Measurements from ENCODE around the gene ZMIZ1. TPM values are rescaled to one million over a fixed set of nuclear protein-coding genes. Genes with fewer than 3 reads are reported as not detected.

Gene ZMIZ1
- total and polyA plus RNA-seq, 2 donors (not counting 1 experiment from before 2014, with no cell fraction given): 6.3 to 30.6 TPM

GRCh38 chr10:79359816-79360498 lies 291.2 kb downstream of the ZMIZ1 start:
- no peak for TF ChIP-seq CTCF (conservative IDR thresholded peaks at IDR 0.05 in 1 of 2, IDR thresholded peaks at IDR 0.05 in 1 of 2; ENCODE audit: low read depth in 1 of 2, low read length in 2 of 2)
- H3K27me3 ChIP-seq (ENCODE audit: control insufficient read depth, insufficient read depth, low read length): no peaks in the 10 kb centered on the region
- H3K4me2 ChIP-seq (ENCODE audit: extremely low read depth, insufficient read depth, low read length): no peak overlapping the region
- no peak overlapping the region for H3K9ac ChIP-seq (ENCODE audit: insufficient read depth, low read length)
- no peak overlapping the region for H3K4me3 ChIP-seq (replicated peaks in 1 of 4; ENCODE audit: control extremely low read depth in 1 of 4, insufficient read depth in 1 of 4, low read depth in 3 of 4, low read length in 4 of 4)
- no peak overlapping the region for H2AFZ ChIP-seq (ENCODE audit: low read length)
- no peaks in the 10 kb centered on the region for H3K36me3 ChIP-seq (ENCODE audit: control insufficient read depth, insufficient read depth, low read length)
- H4K20me1 ChIP-seq (ENCODE audit: control insufficient read depth, extremely low read depth, insufficient read depth, low read length): no peaks in the 10 kb centered on the region
- H3K9me3 ChIP-seq (ENCODE audit: control insufficient read depth, insufficient read depth, low read depth, low read length): no peaks in the 10 kb centered on the region
- H3K4me1 ChIP-seq (ENCODE audit: control insufficient read depth, extremely low read depth, insufficient read depth, low read length): no peaks in the 10 kb centered on the region
- DNase-seq (ENCODE audit: low read depth in 2 of 2): no peak
- H3K27ac ChIP-seq (ENCODE audit: insufficient read depth, low read length): no peak overlapping the region
- H3K79me2 ChIP-seq (ENCODE audit: control insufficient read depth, insufficient read depth, low read length): no peaks in the 10 kb centered on the region

GRCh38 chr10:79360499-79361342 lies 292.0 kb downstream of the ZMIZ1 start:
- Histone ChIP-seq H3K36me3 (ENCODE audit: control insufficient read depth, insufficient read depth, low read length) (no peaks in the 10 kb centered on the region), H3K4me2 (ENCODE audit: extremely low read depth, insufficient read depth, low read length) (no peak overlapping the region), H3K4me1 (ENCODE audit: control insufficient read depth, extremely low read depth, insufficient read depth, low read length) (no peaks in the 10 kb centered on the region), H3K27me3 (ENCODE audit: control insufficient read depth, insufficient read depth, low read length) (no peaks in the 10 kb centered on the region), H4K20me1 (ENCODE audit: control insufficient read depth, extremely low read depth, insufficient read depth, low read length) (no peaks in the 10 kb centered on the region), H3K79me2 (ENCODE audit: control insufficient read depth, insufficient read depth, low read length) (no peaks in the 10 kb centered on the region), H3K9me3 (ENCODE audit: control insufficient read depth, insufficient read depth, low read depth, low read length) (no peaks in the 10 kb centered on the region), H3K9ac (ENCODE audit: insufficient read depth, low read length) (no peak overlapping the region), H3K27ac (ENCODE audit: insufficient read depth, low read length) (no peak overlapping the region), H3K4me3 (replicated peaks in 1 of 4; ENCODE audit: control extremely low read depth in 1 of 4, insufficient read depth in 1 of 4, low read depth in 3 of 4, low read length in 4 of 4) (no peak overlapping the region), H2AFZ (ENCODE audit: low read length) (no peak overlapping the region)
- DNase-seq (ENCODE audit: low read depth in 2 of 2): no peak
- TF ChIP-seq CTCF (conservative IDR thresholded peaks at IDR 0.05 in 1 of 2, IDR thresholded peaks at IDR 0.05 in 1 of 2; ENCODE audit: low read depth in 1 of 2, low read length in 2 of 2): no peak
- no peak for TF ChIP-seq EZH2 (IDR thresholded peaks at IDR 0.05; ENCODE audit: low read length, missing control alignments)

GRCh38 chr10:79361726-79362397 lies 293.1 kb downstream of the ZMIZ1 start:
- Histone ChIP-seq H3K27me3 (ENCODE audit: control insufficient read depth, insufficient read depth, low read length) (no peaks in the 10 kb centered on the region), H3K4me1 (ENCODE audit: control insufficient read depth, extremely low read depth, insufficient read depth, low read length) (no peaks in the 10 kb centered on the region), H4K20me1 (ENCODE audit: control insufficient read depth, extremely low read depth, insufficient read depth, low read length) (no peaks in the 10 kb centered on the region), H3K9ac (ENCODE audit: insufficient read depth, low read length) (no peak overlapping the region), H3K79me2 (ENCODE audit: control insufficient read depth, insufficient read depth, low read length) (no peaks in the 10 kb centered on the region), H3K36me3 (ENCODE audit: control insufficient read depth, insufficient read depth, low read length) (no peaks in the 10 kb centered on the region), H3K4me2 (ENCODE audit: extremely low read depth, insufficient read depth, low read length) (no peak overlapping the region), H3K9me3 (ENCODE audit: control insufficient read depth, insufficient read depth, low read depth, low read length) (no peaks in the 10 kb centered on the region), H3K27ac (ENCODE audit: insufficient read depth, low read length) (no peak overlapping the region), H3K4me3 (replicated peaks in 1 of 4; ENCODE audit: control extremely low read depth in 1 of 4, insufficient read depth in 1 of 4, low read depth in 3 of 4, low read length in 4 of 4) (no peak overlapping the region), H2AFZ (ENCODE audit: low read length) (no peak overlapping the region)
- DNase-seq (ENCODE audit: low read depth in 2 of 2): no peak
- TF ChIP-seq EZH2 (IDR thresholded peaks at IDR 0.05; ENCODE audit: low read length, missing control alignments) (no peak), CTCF (conservative IDR thresholded peaks at IDR 0.05 in 1 of 2, IDR thresholded peaks at IDR 0.05 in 1 of 2; ENCODE audit: low read depth in 1 of 2, low read length in 2 of 2) (no peak)

Data from fibroblast of lung (primary cell).